HG03439 (cell line): ENCODE measurements around the gene PBLD.

ENCODE experiments used
- ATAC-seq: cut with Tn5 transposase; IDR thresholded peaks from one replicate; pipeline ENCODE4 v1.9.1; 2021; ENCODE audit warnings: mild to moderate bottlenecking, moderate library complexity; ENCODE audit not compliant: unreplicated experiment

PBLD gene

GRCh38 chr10:68239069-68239468, 93.7 kb downstream of the PBLD start:
- no peak for ATAC-seq

GRCh38 chr10:68238371-68238770, 94.4 kb downstream of the PBLD start:
- ATAC-seq = no peak

- no peak for ATAC-seq
These were observed 95.6 kb downstream of the PBLD start for GRCh38 chr10:68237173-68237572.

- ATAC-seq = no peak
These were observed 97.1 kb downstream of the PBLD start for GRCh38 chr10:68235581-68235980.

GRCh38 chr10:68235111-68235510, 97.6 kb downstream of the PBLD start:
- no peak for ATAC-seq

GRCh38 chr10:68233046-68233445, 99.7 kb downstream of the PBLD start:
- no peak for ATAC-seq
